GM10248 (cell line): ENCODE data around the gene HPD.

ENCODE experiments used
- CTCF ChIA-PET: fragments of 300-600 bp; sonication (Branson Sonifier 250); formaldehyde crosslinking; extraction: SDS; loops from one replicate; lab custom pipeline; 2021; ENCODE audit warnings: antibody characterized with exemption; lab: Yijun Ruan, JAX
- POLR2A ChIA-PET: fragments of 350-650 bp; sonication (Branson Sonifier 250); formaldehyde crosslinking; extraction: SDS; loops from one replicate; lab custom pipeline; 2020; ENCODE audit warnings: antibody characterized with exemption; lab: Yijun Ruan, JAX
- DNase-seq: peaks from one replicate; pipeline ENCODE4 v3.0.0; 2012; ENCODE audit errors: extremely low spot score
- TF ChIP-seq, protein P1 (sequence below): IDR thresholded peaks from 2 replicates; pipeline ENCODE4 v1.5.1; 2012; ENCODE audit warnings: mild to moderate bottlenecking, low read depth; ENCODE audit errors: extremely low read depth, missing control alignments, control extremely low read depth

HPD gene

DNA sequence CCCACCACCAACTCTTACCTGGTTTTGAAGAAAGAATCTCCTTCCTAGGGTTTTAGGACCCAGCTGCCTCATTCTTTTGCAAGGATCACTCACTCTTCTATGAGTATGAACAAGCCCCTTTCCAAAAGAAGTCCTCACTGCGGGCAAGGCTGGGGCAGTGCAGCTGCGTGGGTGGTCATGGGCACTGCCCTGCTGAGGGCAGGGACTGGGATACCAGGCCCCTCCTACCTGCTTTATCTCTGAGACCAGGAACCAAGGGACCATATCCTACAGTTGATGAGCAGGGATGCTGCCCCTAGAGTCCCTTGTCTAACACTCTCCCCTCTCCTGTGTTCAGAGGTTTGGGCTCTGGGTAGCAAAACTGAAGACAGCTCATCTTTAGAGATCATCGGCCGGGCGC is 20.5 kb downstream of the HPD start:
- TF ChIP-seq, protein P1, sequence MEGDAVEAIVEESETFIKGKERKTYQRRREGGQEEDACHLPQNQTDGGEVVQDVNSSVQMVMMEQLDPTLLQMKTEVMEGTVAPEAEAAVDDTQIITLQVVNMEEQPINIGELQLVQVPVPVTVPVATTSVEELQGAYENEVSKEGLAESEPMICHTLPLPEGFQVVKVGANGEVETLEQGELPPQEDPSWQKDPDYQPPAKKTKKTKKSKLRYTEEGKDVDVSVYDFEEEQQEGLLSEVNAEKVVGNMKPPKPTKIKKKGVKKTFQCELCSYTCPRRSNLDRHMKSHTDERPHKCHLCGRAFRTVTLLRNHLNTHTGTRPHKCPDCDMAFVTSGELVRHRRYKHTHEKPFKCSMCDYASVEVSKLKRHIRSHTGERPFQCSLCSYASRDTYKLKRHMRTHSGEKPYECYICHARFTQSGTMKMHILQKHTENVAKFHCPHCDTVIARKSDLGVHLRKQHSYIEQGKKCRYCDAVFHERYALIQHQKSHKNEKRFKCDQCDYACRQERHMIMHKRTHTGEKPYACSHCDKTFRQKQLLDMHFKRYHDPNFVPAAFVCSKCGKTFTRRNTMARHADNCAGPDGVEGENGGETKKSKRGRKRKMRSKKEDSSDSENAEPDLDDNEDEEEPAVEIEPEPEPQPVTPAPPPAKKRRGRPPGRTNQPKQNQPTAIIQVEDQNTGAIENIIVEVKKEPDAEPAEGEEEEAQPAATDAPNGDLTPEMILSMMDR, result no peak
- POLR2A ChIA-PET, result interaction anchor here (0.6 kb wide), 1 partner anchor 34 kb away, joined by 3 read pairs; the partner anchor contains the start of gene SETD1B
- no peak for DNase-seq
- CTCF ChIA-PET, result interaction anchor here (1.3 to 7.3 kb wide), 7 partner anchors 9 to 43 kb away, joined by 3 to 52 read pairs (median 4); partner anchors contain the start of gene RHOF

DNA sequence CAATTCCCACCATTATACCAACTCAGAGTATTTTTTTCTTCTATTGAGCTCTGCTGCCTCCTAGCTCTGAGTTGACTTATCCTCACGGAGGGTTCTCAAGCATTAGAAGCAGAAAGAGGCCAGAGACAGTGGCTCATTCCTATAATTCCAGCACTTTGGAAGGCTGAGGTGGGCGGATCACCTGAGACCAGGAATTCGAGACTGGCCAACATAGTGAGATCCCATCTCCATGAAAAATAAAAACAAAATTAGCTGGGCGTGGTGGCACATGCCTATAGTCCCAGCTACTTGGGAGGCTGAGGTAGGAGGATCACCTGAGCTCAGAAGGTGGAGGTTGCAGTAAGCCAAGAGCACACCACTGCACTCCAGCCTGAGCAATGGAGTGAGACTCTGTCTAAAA is 21.0 kb downstream of the HPD start:
- no peak for DNase-seq
- TF ChIP-seq, protein P1, result no peak
- ChIA-PET CTCF (interaction anchor here (0.8 to 7.3 kb wide), 10 partner anchors 9 to 286 kb away, joined by 3 to 52 read pairs (median 4); partner anchors contain the start of genes PSMD9 and RHOF), POLR2A (interaction anchor here (0.6 kb wide), 1 partner anchor 34 kb away, joined by 3 read pairs; the partner anchor contains the start of gene SETD1B)

DNA sequence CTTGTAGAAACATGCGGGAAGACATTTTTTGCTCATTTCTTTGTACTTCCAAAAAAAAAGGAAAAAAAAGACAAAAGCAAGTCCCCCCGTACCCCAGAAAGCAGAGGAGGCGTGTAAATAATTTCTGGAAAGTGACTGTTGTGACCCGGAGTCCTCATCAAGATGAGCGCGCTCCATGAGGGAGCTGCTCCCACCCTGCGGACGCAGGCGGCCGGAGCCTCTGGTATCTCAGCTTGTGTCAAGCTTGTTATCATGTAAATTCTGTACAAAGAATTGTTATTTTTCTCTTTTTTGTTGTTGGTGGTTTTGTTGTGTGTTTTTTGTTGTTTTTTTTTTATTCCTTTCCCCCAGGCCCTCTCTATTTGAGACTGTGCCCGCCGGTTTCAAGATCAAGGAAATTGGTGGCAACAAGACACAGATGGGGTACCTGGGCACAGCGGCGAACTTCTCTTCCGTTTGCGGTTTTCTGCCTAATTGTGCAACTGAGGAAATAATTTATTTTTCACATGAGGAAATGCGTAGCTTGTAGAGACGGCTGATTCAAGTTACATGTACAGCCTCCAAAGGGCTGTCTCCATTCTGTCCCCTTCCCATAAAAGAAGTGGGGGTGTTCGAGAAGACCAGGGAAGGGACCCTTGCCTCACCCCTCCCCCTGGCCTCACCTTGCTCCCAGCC is 27.0 kb downstream of the HPD start:
- POLR2A ChIA-PET, result no interaction called here
- TF ChIP-seq, protein P1, result no peak
- CTCF ChIA-PET, result interaction anchor here (1.3 kb wide), 2 partner anchors 20 to 37 kb away, joined by 3 to 4 read pairs; no protein-coding TSS in a partner anchor
- no peak for DNase-seq

DNA sequence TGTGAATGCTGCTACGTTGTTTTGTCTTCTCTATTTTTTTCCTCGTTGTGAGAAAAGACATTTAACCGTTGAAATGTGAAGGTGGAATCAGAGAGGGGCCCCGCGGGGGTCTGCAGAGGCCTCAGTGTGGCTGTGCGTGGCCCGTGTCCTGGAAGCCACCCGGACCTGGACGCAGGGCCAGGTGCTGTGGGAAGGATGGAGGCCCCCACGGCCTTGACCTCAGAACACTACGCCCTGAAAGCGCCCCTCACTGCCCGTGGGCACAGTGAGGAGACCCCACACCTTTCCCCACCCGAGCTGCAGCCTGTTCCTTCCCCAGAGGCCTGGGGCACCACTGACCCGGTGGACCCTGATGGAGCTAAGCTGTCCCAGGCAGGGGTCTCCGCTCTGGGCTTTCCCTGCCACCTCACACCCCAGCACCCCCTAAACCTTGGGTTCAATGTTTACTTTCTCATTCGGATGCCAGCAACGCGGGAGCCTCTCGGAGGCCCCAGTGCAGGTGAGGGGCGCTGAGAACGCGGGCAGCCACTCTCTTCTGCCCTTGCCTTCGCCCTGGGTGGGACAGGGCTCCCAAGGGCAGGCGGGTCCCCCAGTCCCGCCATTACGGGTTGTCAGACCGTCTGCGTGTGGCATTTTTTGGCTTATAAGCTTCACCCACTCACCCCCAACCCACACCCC is 27.9 kb downstream of the HPD start:
- POLR2A ChIA-PET, result no interaction called here
- TF ChIP-seq, protein P1, result no peak
- no peak for DNase-seq
- CTCF ChIA-PET, result interaction anchor here (0.7 kb wide), 1 partner anchor 36 kb away, joined by 3 read pairs; no protein-coding TSS in a partner anchor

DNA sequence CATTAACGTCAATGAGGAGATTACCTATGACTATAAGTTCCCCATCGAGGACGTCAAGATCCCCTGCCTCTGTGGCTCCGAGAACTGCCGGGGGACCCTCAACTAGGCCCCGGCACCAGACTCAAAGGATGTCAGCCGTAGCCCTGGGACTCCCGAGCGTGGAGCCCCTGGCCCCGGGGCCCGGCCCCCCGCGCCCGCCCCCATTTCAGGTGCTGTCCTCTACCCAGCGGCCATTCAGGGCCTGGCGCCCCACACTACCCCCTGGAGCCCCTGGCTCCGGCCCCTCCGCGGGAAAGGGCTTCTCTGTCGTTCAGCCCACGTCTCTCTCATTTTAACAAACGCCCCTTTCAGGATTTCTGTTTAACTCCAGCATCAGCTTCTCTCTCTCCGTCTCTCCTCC is 28.5 kb downstream of the HPD start:
- TF ChIP-seq, protein P1, result no peak
- CTCF ChIA-PET, result interaction anchor here (4.0 kb wide), 1 partner anchor 35 kb away, joined by 16 read pairs; no protein-coding TSS in a partner anchor
- POLR2A ChIA-PET, result no interaction called here
- DNase-seq, result no peak

DNA sequence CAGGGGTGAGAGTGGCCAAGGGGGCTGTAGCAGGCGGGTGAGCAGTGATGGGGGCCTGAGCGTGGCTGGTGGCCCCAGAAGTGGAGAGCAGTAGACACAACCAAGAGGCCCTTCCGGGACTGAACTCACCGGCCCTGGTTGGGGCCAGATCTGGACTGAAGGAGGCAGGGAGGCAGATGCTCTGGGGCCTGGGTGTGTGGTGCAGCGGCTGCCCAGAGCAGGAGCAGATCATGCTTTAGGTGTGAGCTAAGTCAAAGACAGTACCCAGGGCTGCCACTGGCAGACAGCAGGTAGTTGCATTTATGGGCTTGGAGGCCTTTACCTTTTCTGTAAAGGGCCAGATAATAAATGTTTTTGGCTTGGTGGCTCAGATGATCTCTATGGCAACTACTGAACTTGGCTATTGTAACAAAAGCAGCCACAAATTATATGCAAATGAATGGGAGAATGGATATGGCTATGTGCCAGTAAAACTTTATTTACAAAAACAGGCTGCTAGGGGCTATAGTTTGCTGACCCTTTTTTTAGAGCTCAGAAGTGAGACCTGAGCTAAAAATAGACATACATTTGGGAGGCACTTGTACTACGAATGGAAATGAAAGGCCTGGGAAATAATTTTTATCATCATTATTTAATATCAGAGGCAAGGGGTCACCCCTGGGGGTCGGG is 29.3 kb downstream of the HPD start:
- CTCF ChIA-PET, result interaction anchor here (3.1 to 7.1 kb wide), 3 partner anchors 9 to 35 kb away, joined by 16 to 66 read pairs (median 19); no protein-coding TSS in a partner anchor

More for the DNA sequence above, 29.3 kb downstream of the HPD start:
- TF ChIP-seq, protein P1, result no peak
- no peak for DNase-seq
- POLR2A ChIA-PET, result no interaction called here
